Ascending aorta (tissue), 2 donors: ENCODE data around the gene AKAP6. TPM values are rescaled to one million over a fixed set of nuclear protein-coding genes. Genes with fewer than 3 reads are reported as not detected.
"Not testable (repeated sequence)": the region's sequence is repeated elsewhere in the genome, so short reads cannot be mapped to it uniquely, and the experiment has no call there.

Experiments used
- DNase-seq, 2 donors: peaks; one replicate each; pipeline ENCODE4 v3.0.0-alpha.2; 2019; ENCODE audit warnings: low spot score in 2 of 2
- H3K27ac ChIP-seq, 2 donors: fragments of 200-600 bp; sonication (generic); one replicate each; pipeline ENCODE4 v1.5.1; 2016 to 2017; ENCODE audit warnings: mild to moderate bottlenecking in 1 of 2
- H3K27me3 ChIP-seq: fragments of 200-600 bp; sonication (generic); one replicate; pipeline ENCODE4 v1.5.1; 2017
- H3K36me3 ChIP-seq, 2 donors: fragments of 200-600 bp; sonication (generic); one replicate each; pipeline ENCODE4 v1.5.1; 2016
- H3K4me1 ChIP-seq, 2 donors: fragments of 200-600 bp; sonication (generic); one replicate each; pipeline ENCODE4 v1.5.1; 2016 to 2017; ENCODE audit warnings: mild to moderate bottlenecking in 1 of 2
- H3K4me3 ChIP-seq, 2 donors: fragments of 200-600 bp; sonication (generic); one replicate each; pipeline ENCODE4 v1.5.1; 2016 to 2017; ENCODE audit warnings: mild to moderate bottlenecking in 1 of 2
- H3K9me3 ChIP-seq, 2 donors: fragments of 200-600 bp; sonication (generic); one replicate each; pipeline ENCODE4 v1.5.1; 2016
- CTCF ChIP-seq, 3 experiments: fragments of 200-600 bp in 2 of 3; fragments of 450-650 bp in 1 of 3; sonication (generic) in 2 of 3; IDR thresholded peaks; one replicate each; pipeline ENCODE4 v1.5.1; 2016 to 2019; ENCODE audit warnings: antibody characterized with exemption in 3 of 3, mild to moderate bottlenecking in 1 of 3, moderate library complexity in 1 of 3
- intact Hi-C: fragments of 100-400 bp; cut with DNase I; formaldehyde crosslinking; loops from one replicate; pipeline ENCODE4 v1.15.1; 2023
- total RNA-seq: library from RNA; depleted of rRNA; stranded (reverse); fragments of >200 nt; gene quantifications from one replicate; pipeline ENCODE4 v1.1.0, GENCODE V29; 2016

AKAP6 gene
- total RNA-seq, 1 donor from 2014 or later: 21.1 TPM

GRCh38 chr14:32366986-32367385 is 37.9 kb downstream of the AKAP6 start:
- Histone ChIP-seq H3K4me1 (peaks cover 0 to 20% of the 10 kb centered on the region in 2 donors), H3K36me3 (no peaks in the 10 kb centered on the region), H3K27ac (peak overlapping the region; percentile 11 to 30), H3K9me3 (no peaks in the 10 kb centered on the region), H3K4me3 (no peak overlapping the region), H3K27me3 (no peaks in the 10 kb centered on the region)
- intact Hi-C loops: no loop called here
- no peak for DNase-seq
- TF ChIP-seq CTCF (IDR thresholded peaks at IDR 0.05): no peak

- Histone ChIP-seq H3K27ac (peak overlapping the region; percentile 30 to 52), H3K9me3 (no peaks in the 10 kb centered on the region), H3K4me3 (no peak overlapping the region), H3K4me1 (peaks cover 0 to 21% of the 10 kb centered on the region in 2 donors), H3K27me3 (no peaks in the 10 kb centered on the region), H3K36me3 (no peaks in the 10 kb centered on the region)
- TF ChIP-seq CTCF (IDR thresholded peaks at IDR 0.05): no peak
- no peak for DNase-seq
- intact Hi-C loops: no loop called here
Observed at GRCh38 chr14:32367516-32367915, 38.4 kb downstream of the AKAP6 start.

- no peaks in the 10 kb centered on the region for H3K36me3 ChIP-seq
- H3K27me3 ChIP-seq: no peaks in the 10 kb centered on the region
- no peaks in the 10 kb centered on the region for H3K9me3 ChIP-seq
- intact Hi-C loops: no loop called here
- peak overlapping the region; percentile 30 to 52 for H3K27ac ChIP-seq
- peaks cover 0 to 21% of the 10 kb centered on the region in 2 donors for H3K4me1 ChIP-seq
- DNase-seq: no peak
- no peak overlapping the region for H3K4me3 ChIP-seq
- TF ChIP-seq CTCF (IDR thresholded peaks at IDR 0.05): no peak
Observed at GRCh38 chr14:32368107-32368506, 39.0 kb downstream of the AKAP6 start.

- peaks cover 0 to 21% of the 10 kb centered on the region in 2 donors for H3K4me1 ChIP-seq
- no peak for TF ChIP-seq CTCF (IDR thresholded peaks at IDR 0.05)
- no peaks in the 10 kb centered on the region for H3K27me3 ChIP-seq
- intact Hi-C loops: loop anchor here (5.0 kb wide), 2 partner anchors 62 to 142 kb away; no protein-coding TSS in a partner anchor
- H3K9me3 ChIP-seq: no peaks in the 10 kb centered on the region
- no peak overlapping the region for H3K4me3 ChIP-seq
- DNase-seq: no peak
- no peaks in the 10 kb centered on the region for H3K36me3 ChIP-seq
- no peak overlapping the region for H3K27ac ChIP-seq
Observed at GRCh38 chr14:32370714-32371113, 41.6 kb downstream of the AKAP6 start.

- Histone ChIP-seq H3K4me1 (peaks cover 0 to 11% of the 10 kb centered on the region in 2 donors), H3K27ac (no peak overlapping the region), H3K4me3 (no peak overlapping the region), H3K9me3 (no peaks in the 10 kb centered on the region), H3K36me3 (no peaks in the 10 kb centered on the region), H3K27me3 (no peaks in the 10 kb centered on the region)
- no peak for TF ChIP-seq CTCF (IDR thresholded peaks at IDR 0.05)
- intact Hi-C loops: loop anchor here (5.0 kb wide), 2 partner anchors 60 to 140 kb away; no protein-coding TSS in a partner anchor
- DNase-seq: no peak
Observed at GRCh38 chr14:32372154-32372553, 43.1 kb downstream of the AKAP6 start.

GRCh38 chr14:32373174-32373573 is 44.1 kb downstream of the AKAP6 start:
- not testable (repeated sequence) for H3K4me3 ChIP-seq, H3K36me3 ChIP-seq, H3K4me1 ChIP-seq, H3K27ac ChIP-seq, H3K9me3 ChIP-seq, DNase-seq, H3K27me3 ChIP-seq
- intact Hi-C loops: loop anchor here (5.0 kb wide), 2 partner anchors 59 to 139 kb away; no protein-coding TSS in a partner anchor
